Transverse colon (tissue), 3 donors: ENCODE measurements around the gene WWP2.

ENCODE experiments used
- CTCF ChIP-seq, 5 experiments: fragments of 200-600 bp in 3 of 5; fragments of 450-650 bp in 2 of 5; sonication (generic) in 3 of 5; IDR thresholded peaks; 1 replicate in 2 of 5; 2 replicates in 3 of 5; pipeline ENCODE4 v1.5.1; 2016 to 2017; ENCODE audit warnings: antibody characterized with exemption in 5 of 5, inconsistent platforms in 3 of 5, mild to moderate bottlenecking in 2 of 5, moderate library complexity in 1 of 5
- POLR2A ChIP-seq: fragments of 450-650 bp; IDR thresholded peaks from one replicate; pipeline ENCODE4 v1.6.1; 2016; ENCODE audit warnings: antibody characterized with exemption, mild to moderate bottlenecking, moderate library complexity

GRCh38 chr16:69787883-69788282 lies 25.8 kb downstream of the WWP2 start:
- no peak for TF ChIP-seq CTCF (IDR thresholded peaks at IDR 0.05)
- no peak for TF ChIP-seq POLR2A
